Activated CD4-positive, alpha-beta T cell treated with anti-CD3 and anti-CD28 coated beads, Interleukin-10, Interleukin-2, amounts not matched to agents 100 ng/mL and 50 ng/mL, durations not matched to agents 16 hours and 8 hours (primary cell): ENCODE data around the gene PTGIS.
"Not testable (repeated sequence)": the region's sequence is repeated elsewhere in the genome, so short reads cannot be mapped to it uniquely, and the experiment has no call there.

Experiments used
- DNase-seq: peaks from one replicate; pipeline ENCODE4 v3.0.0-alpha.2; 2020

The PTGIS gene

GRCh38 chr20:49567421-49568277 lies at the start of gene PTGIS:
Gene PTGIS (minus strand): TSS chr20:49568137. CDS start chr20:49568116, 21 bp downstream.
- no peak for DNase-seq

DNA sequence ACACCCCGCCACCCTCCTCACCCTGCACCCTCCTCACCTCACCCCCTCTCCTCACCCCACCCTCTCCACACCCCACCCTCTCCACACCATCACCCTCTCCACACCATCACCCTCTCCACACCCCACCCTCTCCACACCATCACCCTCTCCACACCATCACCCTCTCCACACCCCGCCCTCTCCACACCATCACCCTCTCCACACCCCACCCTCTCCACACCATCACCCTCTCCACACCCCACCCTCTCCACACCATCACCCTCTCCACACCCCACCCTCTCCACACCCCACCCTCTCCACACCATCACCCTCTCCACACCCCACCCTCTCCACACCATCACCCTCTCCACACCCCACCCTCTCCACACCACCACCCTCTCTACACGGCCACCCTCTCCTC lies 49.5 kb upstream of the PTGIS start:
- not testable (repeated sequence) for DNase-seq

DNA sequence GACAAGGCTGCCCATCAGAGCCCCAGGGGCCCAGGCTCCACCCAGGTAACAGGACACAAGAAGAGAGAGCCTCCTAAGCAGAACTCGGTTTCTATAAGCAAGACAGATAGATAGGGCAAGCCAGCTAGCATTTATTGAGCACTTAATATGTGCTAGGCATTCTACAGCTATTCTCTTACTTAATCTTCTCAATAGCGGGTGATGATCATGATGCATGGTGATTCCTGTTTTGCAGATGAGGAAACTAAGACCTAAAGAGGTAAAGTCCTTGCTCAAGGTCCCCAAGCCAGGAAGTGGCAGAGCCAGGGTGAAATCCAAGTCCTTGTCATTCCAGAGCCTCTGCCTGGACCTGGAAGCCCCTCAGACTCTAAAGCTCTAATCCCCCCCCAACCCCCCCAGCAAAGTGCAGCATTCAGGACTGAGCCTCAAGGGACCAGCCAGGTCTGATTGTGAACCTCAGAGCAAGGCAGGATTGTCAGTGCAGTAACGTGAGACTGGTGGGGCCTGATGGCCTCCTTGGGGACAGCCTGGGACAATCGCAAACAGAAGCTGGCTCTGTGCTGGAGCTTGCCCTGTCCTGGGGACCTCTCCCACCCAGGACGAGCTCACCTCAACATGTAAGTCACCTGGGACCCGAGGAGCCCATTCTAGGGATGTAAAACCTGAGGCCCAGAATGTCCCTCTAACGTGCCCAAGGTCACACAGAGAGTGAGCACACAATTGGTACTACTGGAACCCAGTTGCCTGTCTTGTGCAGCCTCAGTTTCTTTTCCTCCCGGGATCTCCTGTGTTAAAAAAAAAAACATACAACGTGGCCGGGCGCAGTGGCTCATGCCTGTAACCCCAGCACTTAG lies 48.4 kb upstream of the PTGIS start:
- DNase-seq = no peak

GRCh38 chr20:49615401-49616153 lies 47.6 kb upstream of the PTGIS start:
- no peak for DNase-seq

GRCh38 chr20:49615051-49615400 lies 47.1 kb upstream of the PTGIS start:
- not testable (repeated sequence) for DNase-seq

- DNase-seq = no peak
Measured at GRCh38 chr20:49614338-49615050, 46.6 kb upstream of the PTGIS start.

DNA sequence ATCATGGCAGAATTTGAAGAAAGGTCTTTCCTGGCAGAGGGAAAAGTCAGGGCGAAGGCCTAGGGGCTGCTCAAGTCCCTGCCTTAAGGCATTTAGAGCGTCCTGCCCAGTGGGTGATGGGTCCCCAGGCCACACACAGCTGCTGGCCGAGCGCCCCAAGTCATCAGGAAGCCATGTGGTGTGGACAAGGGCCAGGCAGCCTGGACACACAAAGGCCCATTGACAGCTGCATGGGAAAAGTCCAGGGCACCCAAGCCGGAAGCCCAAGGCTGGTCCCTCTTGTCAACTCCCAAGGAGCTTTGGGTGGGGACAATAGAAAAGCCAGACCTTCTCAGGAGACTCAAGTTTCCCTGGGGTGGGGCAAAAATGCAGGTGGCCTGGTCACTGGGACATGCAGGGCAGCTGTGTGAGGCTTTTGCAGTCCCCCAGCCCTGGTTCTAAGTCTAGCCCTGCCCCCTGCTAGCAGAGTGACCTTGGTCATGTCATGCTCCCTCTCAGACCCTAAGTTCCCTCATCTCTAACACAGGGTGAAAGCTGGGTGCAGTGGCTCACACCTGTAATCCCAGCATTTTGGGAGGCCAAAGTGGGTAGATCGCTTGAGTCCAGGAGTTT lies 44.3 kb upstream of the PTGIS start:
- DNase-seq = no peak

DNA sequence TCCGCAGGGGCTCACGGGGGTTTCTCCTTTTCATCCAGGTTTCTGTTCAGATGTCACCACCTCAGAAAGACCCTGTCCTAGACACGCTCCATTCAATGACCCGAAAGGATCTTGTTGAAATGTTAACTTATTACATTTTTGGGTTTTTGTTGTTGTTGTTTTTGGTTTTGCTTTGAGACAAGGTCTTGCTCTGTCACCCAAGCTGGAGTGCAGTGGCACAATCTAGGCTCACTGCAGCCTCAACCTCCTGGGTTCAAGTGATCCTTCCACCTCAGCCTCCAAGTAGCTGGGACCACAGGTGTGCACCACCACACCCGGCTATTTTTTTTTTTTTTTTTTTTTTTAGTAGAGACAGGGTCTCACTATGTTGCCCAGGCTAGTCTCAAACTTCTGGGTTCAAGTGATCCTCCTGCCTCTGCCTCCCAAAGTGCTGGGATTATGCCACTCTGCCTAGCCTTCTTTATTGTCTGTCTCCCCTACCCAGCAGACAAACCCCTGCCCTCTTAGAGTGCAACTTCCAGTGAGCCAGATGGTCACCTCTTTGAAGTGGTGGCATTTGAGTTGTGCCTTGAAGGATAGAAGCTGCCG lies 43.7 kb upstream of the PTGIS start:
- not testable (repeated sequence) for DNase-seq

- DNase-seq = peak; percentile 89
Measured at GRCh38 chr20:49610691-49611538, 43.0 kb upstream of the PTGIS start.

- peak; percentile 84 for DNase-seq
Measured at GRCh38 chr20:49608752-49609670, 41.1 kb upstream of the PTGIS start.

- no peak for DNase-seq
Measured at GRCh38 chr20:49607568-49607967, 39.6 kb upstream of the PTGIS start.

DNA sequence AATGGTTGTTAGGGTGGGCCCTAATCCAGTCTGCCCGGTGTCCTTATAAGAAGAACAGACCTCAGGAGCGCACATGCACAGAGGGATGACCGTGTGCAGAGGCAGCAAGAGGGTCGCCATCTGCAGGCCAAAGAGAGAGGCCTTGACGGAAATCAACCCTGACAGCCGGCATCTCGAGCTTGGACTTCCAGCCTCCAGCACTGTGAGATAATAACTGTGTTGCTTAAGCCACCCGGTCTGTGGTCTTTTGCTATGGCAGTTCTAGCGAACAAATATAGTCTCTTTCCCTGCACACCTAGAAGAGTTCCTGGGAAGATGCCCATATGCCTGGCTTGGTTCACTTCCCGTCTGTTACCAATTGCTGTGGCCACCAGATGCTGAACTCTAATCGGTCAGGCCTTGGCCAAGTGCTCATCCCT lies 35.3 kb upstream of the PTGIS start:
- DNase-seq = peak; percentile 23

DNA sequence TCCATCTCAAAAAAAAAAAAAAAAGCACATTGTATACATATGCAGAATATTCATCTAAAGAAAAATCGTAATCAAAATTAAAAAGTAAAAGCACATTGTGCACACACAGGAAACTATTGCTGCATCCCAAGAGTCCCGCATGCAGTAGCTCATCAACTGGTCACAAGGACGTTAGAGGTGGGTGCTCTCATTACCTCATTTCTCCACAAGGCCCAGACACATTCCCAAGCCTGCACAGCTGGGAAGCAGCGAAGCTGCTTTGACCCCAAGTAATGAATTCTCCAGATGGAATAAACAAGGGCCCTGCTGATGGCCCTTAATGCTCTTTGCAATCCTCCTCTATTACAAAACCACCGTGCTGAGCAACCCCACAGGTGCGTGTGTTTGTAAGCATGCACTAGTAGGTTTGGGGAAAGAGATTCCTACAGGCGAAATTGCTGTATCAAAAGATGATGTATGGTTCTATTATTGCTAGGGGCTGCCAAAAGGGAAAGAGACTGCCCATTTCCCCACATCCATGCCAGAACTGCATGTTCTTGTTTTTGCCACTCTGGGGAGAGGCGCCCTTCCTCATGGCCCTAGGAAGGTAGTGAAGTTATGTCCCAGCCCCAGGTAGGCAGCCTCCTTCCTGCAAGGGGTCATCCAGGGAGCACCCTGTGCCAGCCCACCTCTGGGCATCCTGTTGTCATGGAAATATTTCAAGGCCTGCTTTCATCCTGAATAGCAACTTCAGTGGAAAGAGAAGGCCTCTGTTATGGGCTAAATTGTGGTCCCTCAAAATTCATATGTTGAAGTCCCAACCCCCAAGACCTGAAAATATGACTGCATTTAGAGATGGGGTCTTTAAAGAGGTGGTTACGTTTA lies 34.6 kb upstream of the PTGIS start:
- DNase-seq = no peak

GRCh38 chr20:49601153-49601924 lies 33.4 kb upstream of the PTGIS start:
- no peak for DNase-seq

DNA sequence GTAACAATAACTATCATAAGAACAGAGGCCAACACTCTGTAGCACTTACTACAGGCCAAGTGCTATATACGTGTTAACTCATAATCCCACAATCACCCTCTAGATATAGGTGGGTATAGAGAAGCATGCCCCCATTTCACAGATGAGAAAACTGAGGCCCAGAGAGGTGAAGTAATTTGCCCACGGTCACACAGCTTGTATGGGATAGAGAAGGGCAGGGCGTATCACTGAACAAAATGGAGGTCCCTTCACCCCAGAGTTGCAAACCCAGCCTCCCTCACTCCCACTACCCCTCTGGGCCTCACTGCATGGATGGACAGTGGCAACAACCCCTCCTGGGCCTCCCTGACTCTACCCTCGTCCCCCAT lies 31.8 kb upstream of the PTGIS start:
- no peak for DNase-seq

GRCh38 chr20:49597825-49598395 lies 30.0 kb upstream of the PTGIS start:
- DNase-seq = peak; percentile 21

- peak; percentile 94 for DNase-seq
Measured at GRCh38 chr20:49595811-49596561, 28.0 kb upstream of the PTGIS start.
